Esophagus muscularis mucosa (tissue), 4 donors: ENCODE results near the gene HCN3. TPM values are rescaled to one million over a fixed set of nuclear protein-coding genes. Genes with fewer than 3 reads are reported as not detected.

ENCODE experiments used
- DNase-seq: peaks from one replicate; pipeline ENCODE4 v3.0.0-alpha.2; 2017; ENCODE audit errors: extremely low spot score
- H3K27ac ChIP-seq, 4 donors: fragments of 200-600 bp; sonication (generic); replicated peaks in 1 of 4; 1 replicate in 3 of 4; 2 replicates in 1 of 4; pipeline ENCODE4 v1.5.1; 2016 to 2019; ENCODE audit warnings: mild to moderate bottlenecking in 1 of 4
- H3K27me3 ChIP-seq, 4 donors: fragments of 200-600 bp; sonication (generic); one replicate each; pipeline versions ENCODE4 v1.5.1 to v1.6.0; 2016 to 2019
- H3K36me3 ChIP-seq, 4 donors: fragments of 200-600 bp; sonication (generic); one replicate each; pipeline ENCODE4 v1.5.1; 2016 to 2019
- H3K4me1 ChIP-seq, 4 donors: fragments of 200-600 bp; sonication (generic); one replicate each; pipeline ENCODE4 v1.5.1; 2016 to 2019
- H3K4me3 ChIP-seq, 4 donors: fragments of 200-600 bp; sonication (generic); 1 replicate in 2 of 4; 2 replicates in 2 of 4; pipeline ENCODE4 v1.5.1; 2016 to 2019; ENCODE audit warnings: mild to moderate bottlenecking in 4 of 4, moderate library complexity in 1 of 4
- H3K9me3 ChIP-seq, 4 donors: fragments of 200-600 bp; sonication (generic); 1 replicate in 3 of 4; 2 replicates in 1 of 4; pipeline ENCODE4 v1.5.1; 2016 to 2019
- EP300 ChIP-seq: sonication (generic); formaldehyde crosslinking; IDR thresholded peaks from one replicate; pipeline ENCODE4 v1.6.1; 2017; ENCODE audit warnings: antibody characterized with exemption
- POLR2A ChIP-seq: fragments of 450-650 bp; IDR thresholded peaks from one replicate; pipeline ENCODE4 v1.6.1; 2017; ENCODE audit warnings: antibody characterized with exemption, moderate library complexity, mild to moderate bottlenecking, low read depth
- POLR2AphosphoS5 ChIP-seq, 2 donors: sonication (generic); formaldehyde crosslinking; IDR thresholded peaks; one replicate each; pipeline ENCODE4 v1.6.1; 2017; ENCODE audit warnings: antibody characterized with exemption in 2 of 2
- WGBS: methylation state at CpG from one replicate; pipeline ENCODE4 v1.1.5; 2018; 5-methylcytosine and 5-hydroxymethylcytosine counted together
- intact Hi-C: fragments of 100-400 bp; cut with DNase I; formaldehyde crosslinking; loops from one replicate; pipeline ENCODE4 v1.15.1; 2023
- total RNA-seq, 4 donors: library from RNA; depleted of rRNA; stranded (reverse); fragments of >200 nt; gene quantifications; one replicate each; pipeline versions ENCODE4 v1.1.0 to v1.2.1, GENCODE V29; 2016
- TF ChIP-seq, protein P1 (sequence below), 3 experiments: fragments of 200-600 bp in 2 of 3; fragments of 450-650 bp in 1 of 3; sonication (generic) in 2 of 3; IDR thresholded peaks; one replicate each; pipeline ENCODE4 v1.5.1; 2017 to 2019; ENCODE audit warnings: antibody characterized with exemption in 3 of 3, mild to moderate bottlenecking in 2 of 3, moderate library complexity in 1 of 3

The HCN3 gene
- total RNA-seq, 4 donors from 2014 or later: 1.0 to 2.1 (median 1.4) TPM

DNA sequence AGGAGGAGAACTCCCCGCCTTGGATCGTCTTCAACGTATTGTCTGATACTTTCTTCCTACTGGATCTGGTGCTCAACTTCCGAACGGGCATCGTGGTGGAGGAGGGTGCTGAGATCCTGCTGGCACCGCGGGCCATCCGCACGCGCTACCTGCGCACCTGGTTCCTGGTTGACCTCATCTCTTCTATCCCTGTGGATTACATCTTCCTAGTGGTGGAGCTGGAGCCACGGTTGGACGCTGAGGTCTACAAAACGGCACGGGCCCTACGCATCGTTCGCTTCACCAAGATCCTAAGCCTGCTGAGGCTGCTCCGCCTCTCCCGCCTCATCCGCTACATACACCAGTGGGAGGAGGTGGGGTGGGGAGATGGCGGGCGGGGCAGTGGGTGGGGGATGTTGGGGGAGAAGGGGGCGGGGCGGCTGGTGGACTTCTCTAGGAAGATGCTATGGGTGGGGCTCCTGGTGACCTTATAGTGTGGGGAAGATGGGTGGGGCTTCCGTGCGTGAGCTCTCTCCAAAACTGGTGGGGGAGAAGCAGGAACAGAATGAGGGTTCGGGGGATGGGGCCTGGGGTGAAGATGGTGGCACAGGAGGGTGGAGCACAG lies 5.3 kb downstream of the HCN3 start:
- H3K36me3 ChIP-seq: peaks cover 0 to 11% (median 0%) of the 10 kb centered on the region in 4 donors
- peaks cover 9 to 17% (median 12%) of the 10 kb centered on the region in 4 donors for H3K4me1 ChIP-seq
- TF ChIP-seq POLR2A (no peak), EP300 (no peak), POLR2AphosphoS5 (IDR thresholded peaks at IDR 0.05) (no peak)
- TF ChIP-seq, protein P1, sequence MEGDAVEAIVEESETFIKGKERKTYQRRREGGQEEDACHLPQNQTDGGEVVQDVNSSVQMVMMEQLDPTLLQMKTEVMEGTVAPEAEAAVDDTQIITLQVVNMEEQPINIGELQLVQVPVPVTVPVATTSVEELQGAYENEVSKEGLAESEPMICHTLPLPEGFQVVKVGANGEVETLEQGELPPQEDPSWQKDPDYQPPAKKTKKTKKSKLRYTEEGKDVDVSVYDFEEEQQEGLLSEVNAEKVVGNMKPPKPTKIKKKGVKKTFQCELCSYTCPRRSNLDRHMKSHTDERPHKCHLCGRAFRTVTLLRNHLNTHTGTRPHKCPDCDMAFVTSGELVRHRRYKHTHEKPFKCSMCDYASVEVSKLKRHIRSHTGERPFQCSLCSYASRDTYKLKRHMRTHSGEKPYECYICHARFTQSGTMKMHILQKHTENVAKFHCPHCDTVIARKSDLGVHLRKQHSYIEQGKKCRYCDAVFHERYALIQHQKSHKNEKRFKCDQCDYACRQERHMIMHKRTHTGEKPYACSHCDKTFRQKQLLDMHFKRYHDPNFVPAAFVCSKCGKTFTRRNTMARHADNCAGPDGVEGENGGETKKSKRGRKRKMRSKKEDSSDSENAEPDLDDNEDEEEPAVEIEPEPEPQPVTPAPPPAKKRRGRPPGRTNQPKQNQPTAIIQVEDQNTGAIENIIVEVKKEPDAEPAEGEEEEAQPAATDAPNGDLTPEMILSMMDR (IDR thresholded peaks at IDR 0.05): no peak
- no peak overlapping the region for H3K4me3 ChIP-seq
- H3K9me3 ChIP-seq: no peaks in the 10 kb centered on the region
- no peak for DNase-seq
- no peaks in the 10 kb centered on the region for H3K27me3 ChIP-seq
- no peak overlapping the region for H3K27ac ChIP-seq
- intact Hi-C loops: no loop called here
- WGBS: 95% methylated on average over 29 of the region's 29 CpGs

DNA sequence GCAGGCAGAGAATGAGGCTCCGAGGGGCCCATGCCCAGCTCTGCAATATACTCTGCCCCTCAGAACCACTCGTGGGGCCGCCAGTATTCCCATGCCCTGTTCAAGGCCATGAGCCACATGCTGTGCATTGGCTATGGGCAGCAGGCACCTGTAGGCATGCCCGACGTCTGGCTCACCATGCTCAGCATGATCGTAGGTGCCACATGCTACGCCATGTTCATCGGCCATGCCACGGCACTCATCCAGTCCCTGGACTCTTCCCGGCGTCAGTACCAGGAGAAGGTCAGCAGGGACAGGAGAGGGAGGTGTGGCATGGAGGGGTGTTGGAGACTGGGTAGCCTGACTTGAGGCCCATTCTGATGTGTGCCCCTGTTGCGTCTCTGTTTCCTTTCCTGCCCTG lies 7.2 kb downstream of the HCN3 start:
- peaks cover 0 to 18% (median 0%) of the 10 kb centered on the region in 4 donors for H3K36me3 ChIP-seq
- TF ChIP-seq EP300 (no peak), POLR2A (no peak), POLR2AphosphoS5 (IDR thresholded peaks at IDR 0.05) (no peak)
- TF ChIP-seq, protein P1 (IDR thresholded peaks at IDR 0.05): no peak
- H3K9me3 ChIP-seq: no peaks in the 10 kb centered on the region
- no peak overlapping the region for H3K27ac ChIP-seq
- no peak overlapping the region for H3K4me3 ChIP-seq
- intact Hi-C loops: no loop called here
- H3K27me3 ChIP-seq: no peaks in the 10 kb centered on the region
- no peak for DNase-seq
- WGBS: 96% methylated on average over 12 of the region's 12 CpGs
- H3K4me1 ChIP-seq: no peaks in the 10 kb centered on the region

DNA sequence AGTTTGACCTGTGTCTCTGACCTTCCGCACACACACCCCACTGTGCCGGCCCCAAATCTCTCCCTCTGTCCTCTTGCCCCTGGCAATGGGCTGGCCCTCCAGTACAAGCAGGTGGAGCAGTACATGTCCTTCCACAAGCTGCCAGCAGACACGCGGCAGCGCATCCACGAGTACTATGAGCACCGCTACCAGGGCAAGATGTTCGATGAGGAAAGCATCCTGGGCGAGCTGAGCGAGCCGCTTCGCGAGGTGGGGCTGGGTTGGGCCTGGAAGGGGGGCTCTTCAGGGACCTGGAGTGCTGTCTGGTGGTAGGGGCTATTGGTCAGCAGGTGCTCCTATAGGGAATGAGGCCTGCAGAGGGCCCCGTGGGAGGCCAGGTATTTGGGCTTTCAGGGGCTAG lies 7.8 kb downstream of the HCN3 start:
- no peaks in the 10 kb centered on the region for H3K4me1 ChIP-seq
- peaks cover 0 to 18% (median 0%) of the 10 kb centered on the region in 4 donors for H3K36me3 ChIP-seq
- TF ChIP-seq POLR2AphosphoS5 (IDR thresholded peaks at IDR 0.05): no peak
- TF ChIP-seq, protein P1 (IDR thresholded peaks at IDR 0.05): no peak
- TF ChIP-seq POLR2A: no peak
- no peak for TF ChIP-seq EP300
- DNase-seq: no peak
- no peaks in the 10 kb centered on the region for H3K9me3 ChIP-seq
- no peak overlapping the region for H3K4me3 ChIP-seq
- no peaks in the 10 kb centered on the region for H3K27me3 ChIP-seq
- 84% methylated on average over 3 of the region's 14 CpGs for WGBS
- intact Hi-C loops: no loop called here
- no peak overlapping the region for H3K27ac ChIP-seq

DNA sequence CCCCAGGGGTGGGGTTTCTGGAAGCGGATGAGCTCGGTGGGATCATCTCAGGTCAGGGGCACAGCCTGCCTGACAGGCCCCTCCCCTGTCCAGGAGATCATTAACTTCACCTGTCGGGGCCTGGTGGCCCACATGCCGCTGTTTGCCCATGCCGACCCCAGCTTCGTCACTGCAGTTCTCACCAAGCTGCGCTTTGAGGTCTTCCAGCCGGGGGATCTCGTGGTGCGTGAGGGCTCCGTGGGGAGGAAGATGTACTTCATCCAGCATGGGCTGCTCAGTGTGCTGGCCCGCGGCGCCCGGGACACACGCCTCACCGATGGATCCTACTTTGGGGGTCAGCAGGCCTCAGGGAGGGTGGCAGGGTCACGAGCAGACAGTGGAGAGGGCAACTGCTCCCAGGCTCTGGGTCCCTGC lies 8.4 kb downstream of the HCN3 start:
- H3K4me3 ChIP-seq: no peak overlapping the region
- no peaks in the 10 kb centered on the region for H3K27me3 ChIP-seq
- intact Hi-C loops: no loop called here
- H3K27ac ChIP-seq: no peak overlapping the region
- H3K36me3 ChIP-seq: peaks cover 0 to 18% (median 0%) of the 10 kb centered on the region in 4 donors
- no peak for TF ChIP-seq EP300
- TF ChIP-seq, protein P1 (IDR thresholded peaks at IDR 0.05): no peak
- TF ChIP-seq POLR2AphosphoS5 (IDR thresholded peaks at IDR 0.05): no peak
- no peak for TF ChIP-seq POLR2A
- no peak for DNase-seq
- no peaks in the 10 kb centered on the region for H3K9me3 ChIP-seq
- whole genome bisulfite sequencing: 94% methylated on average over 15 of the region's 18 CpGs
- no peaks in the 10 kb centered on the region for H3K4me1 ChIP-seq

DNA sequence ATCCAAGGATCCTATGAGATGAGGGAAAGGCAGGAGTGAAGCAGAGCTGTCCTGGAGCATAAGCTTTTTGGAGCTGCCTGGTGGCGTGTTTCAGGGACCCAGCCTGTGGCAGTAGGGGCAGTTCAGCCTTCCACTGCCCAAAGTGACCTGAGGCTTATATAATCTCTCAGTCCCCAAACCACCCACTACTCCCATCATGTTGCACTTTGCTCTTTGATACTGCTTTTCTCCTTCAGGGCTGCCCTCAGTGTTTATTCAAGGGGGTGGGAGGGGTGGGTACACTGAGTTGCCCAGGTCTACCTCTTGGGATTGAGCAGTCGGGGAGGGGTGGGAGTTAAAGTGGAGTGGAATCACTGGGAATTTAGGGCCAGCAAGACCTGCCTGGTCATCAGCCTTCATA lies 9.3 kb downstream of the HCN3 start:
- TF ChIP-seq POLR2AphosphoS5 (IDR thresholded peaks at IDR 0.05): no peak
- TF ChIP-seq, protein P1 (IDR thresholded peaks at IDR 0.05): no peak
- TF ChIP-seq EP300: no peak
- TF ChIP-seq POLR2A: no peak
- 100% methylated on average over 2 of the region's 2 CpGs for WGBS
- intact Hi-C loops: no loop called here
- Histone ChIP-seq H3K4me1 (no peaks in the 10 kb centered on the region), H3K9me3 (no peaks in the 10 kb centered on the region), H3K36me3 (peaks cover 0 to 18% (median 0%) of the 10 kb centered on the region in 4 donors), H3K27me3 (no peaks in the 10 kb centered on the region), H3K4me3 (no peak overlapping the region), H3K27ac (no peak overlapping the region)
- no peak for DNase-seq
